ENCODE data around the gene DNMT1.

- TF ChIP-seq CTCF (IDR thresholded peaks at IDR 0.05) (no peak), SOX15 (CRISPR knock-in tag; IDR thresholded peaks at IDR 0.05) (no peak), STAT6 (CRISPR knock-in tag; conservative IDR thresholded peaks at IDR 0.05; ENCODE audit: low read depth) (no peak), CREB1 (CRISPR knock-in tag; IDR thresholded peaks at IDR 0.05) (no peak), ZNF263 (CRISPR knock-in tag; IDR thresholded peaks at IDR 0.05; ENCODE audit: low read depth) (no peak), ETV6 (CRISPR knock-in tag; IDR thresholded peaks at IDR 0.05) (no peak), FOXK1 (CRISPR knock-in tag; IDR thresholded peaks at IDR 0.05) (no peak)
- TF ChIP-seq, protein P1, sequence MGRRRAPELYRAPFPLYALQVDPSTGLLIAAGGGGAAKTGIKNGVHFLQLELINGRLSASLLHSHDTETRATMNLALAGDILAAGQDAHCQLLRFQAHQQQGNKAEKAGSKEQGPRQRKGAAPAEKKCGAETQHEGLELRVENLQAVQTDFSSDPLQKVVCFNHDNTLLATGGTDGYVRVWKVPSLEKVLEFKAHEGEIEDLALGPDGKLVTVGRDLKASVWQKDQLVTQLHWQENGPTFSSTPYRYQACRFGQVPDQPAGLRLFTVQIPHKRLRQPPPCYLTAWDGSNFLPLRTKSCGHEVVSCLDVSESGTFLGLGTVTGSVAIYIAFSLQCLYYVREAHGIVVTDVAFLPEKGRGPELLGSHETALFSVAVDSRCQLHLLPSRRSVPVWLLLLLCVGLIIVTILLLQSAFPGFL (CRISPR knock-in tag; IDR thresholded peaks at IDR 0.05; ENCODE audit: borderline replicate concordance): no peak
- TF ChIP-seq, protein P2, sequence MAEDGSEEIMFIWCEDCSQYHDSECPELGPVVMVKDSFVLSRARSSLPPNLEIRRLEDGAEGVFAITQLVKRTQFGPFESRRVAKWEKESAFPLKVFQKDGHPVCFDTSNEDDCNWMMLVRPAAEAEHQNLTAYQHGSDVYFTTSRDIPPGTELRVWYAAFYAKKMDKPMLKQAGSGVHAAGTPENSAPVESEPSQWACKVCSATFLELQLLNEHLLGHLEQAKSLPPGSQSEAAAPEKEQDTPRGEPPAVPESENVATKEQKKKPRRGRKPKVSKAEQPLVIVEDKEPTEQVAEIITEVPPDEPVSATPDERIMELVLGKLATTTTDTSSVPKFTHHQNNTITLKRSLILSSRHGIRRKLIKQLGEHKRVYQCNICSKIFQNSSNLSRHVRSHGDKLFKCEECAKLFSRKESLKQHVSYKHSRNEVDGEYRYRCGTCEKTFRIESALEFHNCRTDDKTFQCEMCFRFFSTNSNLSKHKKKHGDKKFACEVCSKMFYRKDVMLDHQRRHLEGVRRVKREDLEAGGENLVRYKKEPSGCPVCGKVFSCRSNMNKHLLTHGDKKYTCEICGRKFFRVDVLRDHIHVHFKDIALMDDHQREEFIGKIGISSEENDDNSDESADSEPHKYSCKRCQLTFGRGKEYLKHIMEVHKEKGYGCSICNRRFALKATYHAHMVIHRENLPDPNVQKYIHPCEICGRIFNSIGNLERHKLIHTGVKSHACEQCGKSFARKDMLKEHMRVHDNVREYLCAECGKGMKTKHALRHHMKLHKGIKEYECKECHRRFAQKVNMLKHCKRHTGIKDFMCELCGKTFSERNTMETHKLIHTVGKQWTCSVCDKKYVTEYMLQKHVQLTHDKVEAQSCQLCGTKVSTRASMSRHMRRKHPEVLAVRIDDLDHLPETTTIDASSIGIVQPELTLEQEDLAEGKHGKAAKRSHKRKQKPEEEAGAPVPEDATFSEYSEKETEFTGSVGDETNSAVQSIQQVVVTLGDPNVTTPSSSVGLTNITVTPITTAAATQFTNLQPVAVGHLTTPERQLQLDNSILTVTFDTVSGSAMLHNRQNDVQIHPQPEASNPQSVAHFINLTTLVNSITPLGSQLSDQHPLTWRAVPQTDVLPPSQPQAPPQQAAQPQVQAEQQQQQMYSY (CRISPR knock-in tag; IDR thresholded peaks at IDR 0.05): no peak
These were observed 59.0 kb downstream of the DNMT1 start for GRCh38 chr19:10135551-10136334.

Measured in WTC11 (cell line).